Measurements from ENCODE around the gene PGA5.

GRCh38 chr11:61273178-61274078 is 32.5 kb downstream of the PGA5 start:
- TF ChIP-seq POLR2AphosphoS5 (IDR thresholded peaks at IDR 0.05; ENCODE audit: low read depth) (no peak), CTCF (IDR thresholded peaks at IDR 0.05; ENCODE audit: insufficient read depth, low read length) (no peak)
